Panc1 (cell line): Measurements from ENCODE around the gene RPS14.

ENCODE experiments used
- POLR2AphosphoS5 ChIP-seq: IDR thresholded peaks from 2 replicates; pipeline ENCODE4 v1.6.1; 2012; ENCODE audit warnings: mild to moderate bottlenecking, low read depth, low read length, moderate library complexity
- REST ChIP-seq, 2 experiments: IDR thresholded peaks; 2 replicates each; pipeline ENCODE4 v1.6.1; 2011 to 2012; ENCODE audit warnings: low read depth in 2 of 2, control low read depth in 1 of 2, low read length in 1 of 2, mild to moderate bottlenecking in 1 of 2, moderate library complexity in 1 of 2; ENCODE audit not compliant: insufficient read depth in 1 of 2
- TCF7L2 ChIP-seq: IDR thresholded peaks from 2 replicates; pipeline ENCODE4 v1.6.1; 2011; ENCODE audit warnings: mild to moderate bottlenecking, low read depth, low read length, inconsistent platforms
- TF ChIP-seq, protein P1 (sequence below): fragments of 450-650 bp; IDR thresholded peaks from 2 replicates; pipeline ENCODE4 v1.5.1; 2017; ENCODE audit warnings: mild to moderate bottlenecking

- TF ChIP-seq, protein P1, sequence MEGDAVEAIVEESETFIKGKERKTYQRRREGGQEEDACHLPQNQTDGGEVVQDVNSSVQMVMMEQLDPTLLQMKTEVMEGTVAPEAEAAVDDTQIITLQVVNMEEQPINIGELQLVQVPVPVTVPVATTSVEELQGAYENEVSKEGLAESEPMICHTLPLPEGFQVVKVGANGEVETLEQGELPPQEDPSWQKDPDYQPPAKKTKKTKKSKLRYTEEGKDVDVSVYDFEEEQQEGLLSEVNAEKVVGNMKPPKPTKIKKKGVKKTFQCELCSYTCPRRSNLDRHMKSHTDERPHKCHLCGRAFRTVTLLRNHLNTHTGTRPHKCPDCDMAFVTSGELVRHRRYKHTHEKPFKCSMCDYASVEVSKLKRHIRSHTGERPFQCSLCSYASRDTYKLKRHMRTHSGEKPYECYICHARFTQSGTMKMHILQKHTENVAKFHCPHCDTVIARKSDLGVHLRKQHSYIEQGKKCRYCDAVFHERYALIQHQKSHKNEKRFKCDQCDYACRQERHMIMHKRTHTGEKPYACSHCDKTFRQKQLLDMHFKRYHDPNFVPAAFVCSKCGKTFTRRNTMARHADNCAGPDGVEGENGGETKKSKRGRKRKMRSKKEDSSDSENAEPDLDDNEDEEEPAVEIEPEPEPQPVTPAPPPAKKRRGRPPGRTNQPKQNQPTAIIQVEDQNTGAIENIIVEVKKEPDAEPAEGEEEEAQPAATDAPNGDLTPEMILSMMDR = no peak
- no peak for TF ChIP-seq POLR2AphosphoS5
- no peak for TF ChIP-seq REST (IDR thresholded peaks at IDR 0.05; ENCODE audit: insufficient read depth in 1 of 2, low read depth in 2 of 2, low read length in 1 of 2)
- no peak for TF ChIP-seq TCF7L2
These were observed 38.1 kb downstream of the RPS14 start for GRCh38 chr5:150411245-150411979.
